Left lung (tissue), 10 donors: Measurements from ENCODE around the gene RHNO1. TPM values are rescaled to one million over a fixed set of nuclear protein-coding genes. Genes with fewer than 3 reads are reported as not detected.
A peak's percentile ranks its signal among the peaks of the same experiment; 100 is the strongest.

Source experiments
- ATAC-seq: fragments of 200-7000 bp; cut with Tn5 transposase; one replicate; pipeline ENCODE4 v1.9.1; 2020; ENCODE audit warnings: moderate library complexity
- DNase-seq, 4 donors: peaks; one replicate each; pipeline ENCODE4 v3.0.0-alpha.2; 2013 to 2020
- H3K27ac ChIP-seq, 2 donors: fragments of 200-600 bp; sonication (generic) in 1 of 2; one replicate each; pipeline versions ENCODE4 v1.5.0 to v1.8.0; 2020 to 2021
- H3K27me3 ChIP-seq, 2 donors: fragments of 200-600 bp; sonication (generic) in 1 of 2; one replicate each; pipeline versions ENCODE4 v1.5.0 to v1.8.0; 2020 to 2021
- H3K36me3 ChIP-seq, 2 donors: fragments of 200-600 bp; sonication (generic) in 1 of 2; one replicate each; pipeline versions ENCODE4 v1.5.0 to v1.8.0; 2020 to 2021
- H3K4me1 ChIP-seq, 2 donors: fragments of 200-600 bp; one replicate each; pipeline ENCODE4 v1.8.0; 2021
- H3K4me3 ChIP-seq, 2 donors: fragments of 200-600 bp; sonication (generic) in 1 of 2; one replicate each; pipeline versions ENCODE4 v1.5.0 to v1.8.0; 2020 to 2021; ENCODE audit warnings: mild to moderate bottlenecking in 1 of 2
- H3K9me3 ChIP-seq, 2 donors: fragments of 200-600 bp; sonication (generic) in 1 of 2; one replicate each; pipeline versions ENCODE4 v1.5.0 to v1.8.0; 2020 to 2021
- intact Hi-C, 2 donors: fragments of 100-400 bp; cut with DNase I; formaldehyde crosslinking; loops; one replicate each; pipeline versions ENCODE4 v1.11.2 to v1.14.2; 2022
- polyA plus RNA-seq, 6 donors: library from polyadenylated mRNA; unstranded; fragments of 120-200 nt; gene quantifications; one replicate each; pipeline ENCODE4 v1.2.1, GENCODE V29; 2013; ENCODE audit not compliant: insufficient read length in 6 of 6
- total RNA-seq, 2 donors: library from RNA; stranded (reverse); fragmentation: NEBNext Ultra II Directional; extraction: Animal tissue kit (Norgen Biotek cat#: 25700); gene quantifications; one replicate each; pipeline ENCODE4 v1.2.1, GENCODE V29; 2021
- TF ChIP-seq, protein P1 (sequence below), 2 donors: fragments of 200-600 bp; sonication (generic) in 1 of 2; IDR thresholded peaks; one replicate each; pipeline versions ENCODE4 v1.5.0 to v1.8.0; 2021; ENCODE audit warnings: antibody characterized with exemption in 2 of 2
- donor health status: DM: no; HTN: yes; CAD: no.
- donor health status: DM: no; HTN: no; CAD: no.

RHNO1 gene
- total and polyA plus RNA-seq, 8 donors: 11.7 to 44.4 (median 33.8) TPM

DNA sequence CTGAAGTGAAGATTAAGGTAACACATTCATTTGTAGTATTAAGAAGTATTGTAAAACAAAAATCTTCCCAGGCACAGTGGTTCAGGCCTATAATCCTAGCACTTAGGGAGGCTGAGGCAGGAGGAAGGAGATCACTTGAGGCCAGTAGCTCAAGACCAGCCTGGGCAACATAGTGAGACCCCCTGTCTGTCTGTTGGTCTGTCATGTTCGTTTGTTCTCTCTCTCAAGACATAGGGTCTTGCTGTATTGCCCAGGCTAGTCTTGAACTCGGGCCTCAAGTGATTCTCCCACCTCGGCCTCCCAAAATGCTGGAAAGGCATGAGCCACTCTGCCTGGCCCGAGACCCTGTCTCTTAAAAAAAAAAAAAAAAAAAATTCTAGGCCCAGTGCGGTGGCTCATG lies 20.4 kb downstream of the RHNO1 start:
- no peak for DNase-seq
- Histone ChIP-seq H3K27me3 (no peaks in the 10 kb centered on the region), H3K4me3 (no peak overlapping the region), H3K9me3 (no peaks in the 10 kb centered on the region), H3K36me3 (no peaks in the 10 kb centered on the region), H3K27ac (no peak overlapping the region), H3K4me1 (peaks cover 0 to 2% of the 10 kb centered on the region in 2 donors)
- intact Hi-C loops: no loop called here
- TF ChIP-seq, protein P1, sequence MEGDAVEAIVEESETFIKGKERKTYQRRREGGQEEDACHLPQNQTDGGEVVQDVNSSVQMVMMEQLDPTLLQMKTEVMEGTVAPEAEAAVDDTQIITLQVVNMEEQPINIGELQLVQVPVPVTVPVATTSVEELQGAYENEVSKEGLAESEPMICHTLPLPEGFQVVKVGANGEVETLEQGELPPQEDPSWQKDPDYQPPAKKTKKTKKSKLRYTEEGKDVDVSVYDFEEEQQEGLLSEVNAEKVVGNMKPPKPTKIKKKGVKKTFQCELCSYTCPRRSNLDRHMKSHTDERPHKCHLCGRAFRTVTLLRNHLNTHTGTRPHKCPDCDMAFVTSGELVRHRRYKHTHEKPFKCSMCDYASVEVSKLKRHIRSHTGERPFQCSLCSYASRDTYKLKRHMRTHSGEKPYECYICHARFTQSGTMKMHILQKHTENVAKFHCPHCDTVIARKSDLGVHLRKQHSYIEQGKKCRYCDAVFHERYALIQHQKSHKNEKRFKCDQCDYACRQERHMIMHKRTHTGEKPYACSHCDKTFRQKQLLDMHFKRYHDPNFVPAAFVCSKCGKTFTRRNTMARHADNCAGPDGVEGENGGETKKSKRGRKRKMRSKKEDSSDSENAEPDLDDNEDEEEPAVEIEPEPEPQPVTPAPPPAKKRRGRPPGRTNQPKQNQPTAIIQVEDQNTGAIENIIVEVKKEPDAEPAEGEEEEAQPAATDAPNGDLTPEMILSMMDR (IDR thresholded peaks at IDR 0.05): no peak
- no peak for ATAC-seq

DNA sequence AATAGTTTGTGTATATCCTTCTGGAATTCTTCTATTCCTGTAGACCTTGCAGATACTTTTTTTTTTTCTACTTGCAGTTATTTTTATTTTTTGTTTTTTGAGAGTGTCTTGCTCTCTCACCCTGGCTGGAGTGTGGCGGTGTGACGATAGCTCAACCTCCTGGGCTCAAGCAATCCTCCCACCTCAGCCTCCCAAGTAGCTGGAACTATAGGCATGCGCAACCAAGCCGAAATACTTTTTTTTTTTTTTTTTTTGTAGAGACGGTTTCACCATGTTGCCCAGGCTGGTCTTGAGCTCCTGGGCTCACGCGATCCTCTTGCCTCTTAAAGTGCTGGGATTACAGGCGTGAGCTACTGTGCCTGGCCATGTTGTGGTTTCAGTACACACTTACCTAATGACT lies 23.6 kb downstream of the RHNO1 start:
- Histone ChIP-seq H3K27ac (no peak overlapping the region), H3K9me3 (no peaks in the 10 kb centered on the region), H3K27me3 (no peaks in the 10 kb centered on the region), H3K36me3 (no peaks in the 10 kb centered on the region), H3K4me1 (no peaks in the 10 kb centered on the region), H3K4me3 (no peak overlapping the region)
- TF ChIP-seq, protein P1 (IDR thresholded peaks at IDR 0.05): no peak
- intact Hi-C loops: no loop called here
- no peak for DNase-seq
- ATAC-seq: no peak

DNA sequence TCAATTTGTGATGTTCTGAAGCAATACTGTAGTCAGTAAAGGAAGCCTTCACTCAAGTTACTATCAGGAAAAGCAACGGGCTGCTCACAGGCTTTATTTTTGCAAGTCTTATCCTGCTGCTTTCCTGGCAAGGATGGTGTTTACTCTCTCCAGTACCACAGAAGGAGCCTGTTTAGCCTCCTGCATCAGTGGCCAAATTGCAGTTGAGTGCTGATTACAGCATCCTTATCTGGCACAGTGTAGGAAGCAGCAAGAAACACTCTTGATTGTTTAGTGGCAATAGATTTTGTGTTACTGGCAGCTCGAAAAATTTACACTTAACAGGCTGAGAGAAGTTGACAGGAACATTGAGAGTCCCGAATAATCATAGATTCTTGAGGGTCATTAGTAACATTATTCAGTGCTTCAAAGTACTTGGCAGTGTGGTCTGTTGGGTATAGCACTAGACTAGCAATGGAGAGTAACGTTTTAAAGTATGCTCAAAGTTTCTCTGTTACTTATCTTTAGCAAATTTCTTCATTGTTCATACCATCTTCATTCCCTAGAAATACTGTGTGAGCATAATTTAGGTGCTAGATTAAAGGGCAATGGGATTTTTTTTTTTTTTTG lies 25.4 kb downstream of the RHNO1 start:
- peak in 2 of 4 donors; percentile 54 to 64 for DNase-seq

DNA sequence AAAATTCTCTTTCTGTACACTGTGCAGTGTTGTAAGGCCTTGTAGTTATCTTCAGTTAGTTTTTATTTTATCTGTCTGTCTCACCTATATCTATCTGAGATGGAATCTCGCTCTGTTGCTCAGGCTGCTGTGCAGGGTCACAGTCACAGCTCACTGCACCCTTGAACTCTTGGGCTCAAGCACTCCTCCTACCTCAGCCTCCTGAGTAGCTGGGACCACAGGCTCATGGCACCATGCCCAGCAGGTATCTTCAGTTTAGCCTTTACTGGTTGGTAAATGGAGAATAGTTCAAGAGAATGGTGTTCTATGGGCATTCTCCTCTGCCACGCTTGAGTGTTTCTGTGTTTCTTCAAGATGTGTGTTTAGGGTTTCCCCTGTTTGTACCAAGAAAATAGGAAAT lies 27.2 kb downstream of the RHNO1 start:
- H3K4me3 ChIP-seq: no peak overlapping the region
- TF ChIP-seq, protein P1 (IDR thresholded peaks at IDR 0.05): no peak
- H3K27ac ChIP-seq: no peak overlapping the region
- ATAC-seq: no peak
- DNase-seq: peak in 1 of 4 donors; percentile 17
- H3K4me1 ChIP-seq: no peaks in the 10 kb centered on the region
- no peaks in the 10 kb centered on the region for H3K9me3 ChIP-seq
- intact Hi-C loops: no loop called here
- H3K27me3 ChIP-seq: no peaks in the 10 kb centered on the region
- H3K36me3 ChIP-seq: peaks cover 0 to under 1% of the 10 kb centered on the region in 2 donors

More for the DNA sequence above, 25.4 kb downstream of the RHNO1 start:
- Histone ChIP-seq H3K27ac (no peak overlapping the region), H3K36me3 (no peaks in the 10 kb centered on the region), H3K4me3 (no peak overlapping the region), H3K4me1 (no peaks in the 10 kb centered on the region), H3K27me3 (no peaks in the 10 kb centered on the region), H3K9me3 (no peaks in the 10 kb centered on the region)
- ATAC-seq: peak; percentile 94
- intact Hi-C loops: no loop called here
- TF ChIP-seq, protein P1 (IDR thresholded peaks at IDR 0.05): no peak

DNA sequence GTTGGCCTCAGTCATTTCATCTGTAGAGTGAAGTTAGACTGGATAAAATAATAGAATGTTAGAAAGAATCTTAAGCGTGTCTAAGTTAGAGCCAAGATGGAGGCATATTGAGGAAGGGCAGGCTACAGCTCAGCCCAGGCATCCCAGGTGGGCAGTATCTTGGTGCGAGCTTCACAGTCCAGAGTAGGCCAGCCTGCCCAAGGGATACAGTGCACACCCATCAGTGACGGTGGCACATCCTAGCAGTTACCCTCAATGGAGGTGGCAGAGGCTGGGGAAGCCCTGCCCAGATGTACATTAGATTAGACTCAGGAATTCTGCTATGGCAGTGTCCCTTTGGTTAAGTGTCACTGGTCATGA lies 35.2 kb downstream of the RHNO1 start:
- ATAC-seq (no peak), DNase-seq (peak in 1 of 4 donors; percentile 12)
- TF ChIP-seq, protein P1 (IDR thresholded peaks at IDR 0.05): no peak
- Histone ChIP-seq H3K4me3 (no peak overlapping the region), H3K9me3 (no peaks in the 10 kb centered on the region), H3K27ac (no peak overlapping the region), H3K27me3 (no peaks in the 10 kb centered on the region), H3K36me3 (peaks cover 0 to 30% of the 10 kb centered on the region in 2 donors), H3K4me1 (no peaks in the 10 kb centered on the region)
- intact Hi-C loops: no loop called here
